Suppressor macrophage treated with lipopolysaccharide for 4 hours (primary cell): ENCODE results near the gene SIVA1.

Source experiments
- DNase-seq: peaks from one replicate; pipeline ENCODE4 v3.0.0-alpha.2; 2020

SIVA1 gene

GRCh38 chr14:104798300-104799243, 45.6 kb downstream of the SIVA1 start:
- no peak for DNase-seq

GRCh38 chr14:104799244-104800014, 46.5 kb downstream of the SIVA1 start:
- no peak for DNase-seq

DNA sequence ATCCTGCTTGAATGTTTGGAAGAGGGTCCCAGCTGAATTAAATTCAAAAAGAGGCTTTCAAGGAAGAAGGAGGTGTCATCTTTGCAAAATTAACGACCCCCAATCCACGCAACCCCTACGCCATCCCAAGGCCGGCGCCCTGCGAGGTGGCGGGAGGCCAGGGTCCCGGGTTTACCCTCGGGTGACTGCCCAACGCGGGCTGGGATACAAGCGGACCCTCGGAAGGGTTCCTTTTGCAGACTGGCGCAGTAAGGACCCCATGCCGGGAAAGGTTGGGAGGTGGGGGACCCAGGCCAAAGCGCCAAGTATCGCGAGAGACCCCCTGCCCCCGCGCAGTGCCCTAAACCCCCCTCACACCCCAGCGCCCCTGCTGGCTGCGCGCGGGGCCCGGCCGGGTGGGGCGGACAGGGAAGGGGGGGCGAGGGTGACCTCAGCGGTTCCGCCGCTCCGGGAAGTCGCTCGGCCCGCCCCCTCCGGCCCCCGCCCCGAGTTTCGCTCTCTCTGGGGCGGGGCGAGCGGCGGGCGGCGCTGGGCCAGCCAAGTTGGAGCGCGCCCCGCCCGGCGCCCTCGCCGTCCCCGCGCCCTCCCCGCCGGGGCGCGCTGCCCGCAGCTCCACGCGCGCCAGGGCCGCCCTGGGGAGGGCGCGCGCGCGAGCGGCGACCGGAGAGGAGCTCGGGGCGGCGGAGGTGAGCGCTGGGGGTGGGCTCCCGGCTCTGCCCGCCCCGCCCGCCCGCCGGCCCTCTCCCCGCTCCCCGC, 47.2 kb downstream of the SIVA1 start:
- peak; percentile 88 for DNase-seq

- peak; percentile 48 for DNase-seq
Observed at GRCh38 chr14:104800771-104801519, 48.0 kb downstream of the SIVA1 start, which contains the start of gene ZBTB42. ZBTB42 (plus strand) TSS chr14:104801101; CDS start chr14:104801198, 97 bp downstream.

DNA sequence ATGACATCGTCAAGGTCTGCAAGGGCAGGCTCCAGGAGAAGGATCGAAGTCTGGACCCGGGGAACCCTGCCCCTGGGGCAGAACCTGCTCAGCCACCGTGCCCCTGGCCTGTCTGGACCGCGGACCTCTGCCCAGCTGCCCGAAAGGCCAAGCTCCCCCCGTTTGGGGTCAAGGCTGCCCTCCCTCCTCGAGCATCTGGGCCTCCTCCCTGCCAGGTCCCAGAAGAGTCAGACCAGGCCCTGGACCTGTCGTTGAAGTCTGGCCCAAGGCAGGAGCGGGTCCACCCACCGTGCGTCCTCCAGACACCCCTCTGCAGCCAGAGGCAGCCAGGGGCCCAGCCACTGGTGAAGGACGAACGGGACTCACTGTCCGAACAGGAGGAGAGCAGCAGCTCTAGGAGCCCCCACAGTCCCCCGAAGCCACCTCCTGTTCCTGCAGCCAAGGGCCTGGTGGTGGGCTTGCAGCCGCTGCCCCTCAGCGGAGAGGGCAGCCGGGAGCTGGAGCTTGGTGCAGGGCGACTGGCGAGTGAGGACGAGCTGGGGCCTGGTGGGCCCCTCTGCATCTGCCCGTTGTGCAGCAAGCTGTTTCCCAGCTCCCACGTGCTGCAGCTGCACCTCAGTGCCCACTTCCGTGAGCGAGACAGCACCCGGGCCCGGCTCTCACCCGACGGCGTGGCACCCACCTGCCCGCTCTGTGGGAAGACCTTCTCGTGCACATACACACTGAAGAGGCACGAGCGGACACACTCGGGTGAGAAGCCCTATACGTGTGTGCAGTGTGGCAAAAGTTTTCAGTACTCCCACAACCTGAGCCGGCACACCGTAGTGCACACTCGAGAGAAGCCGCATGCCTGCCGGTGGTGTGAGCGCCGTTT, 48.8 kb downstream of the SIVA1 start:
- DNase-seq: no peak

- no peak for DNase-seq
Observed at GRCh38 chr14:104802394-104803184, 49.6 kb downstream of the SIVA1 start.

DNA sequence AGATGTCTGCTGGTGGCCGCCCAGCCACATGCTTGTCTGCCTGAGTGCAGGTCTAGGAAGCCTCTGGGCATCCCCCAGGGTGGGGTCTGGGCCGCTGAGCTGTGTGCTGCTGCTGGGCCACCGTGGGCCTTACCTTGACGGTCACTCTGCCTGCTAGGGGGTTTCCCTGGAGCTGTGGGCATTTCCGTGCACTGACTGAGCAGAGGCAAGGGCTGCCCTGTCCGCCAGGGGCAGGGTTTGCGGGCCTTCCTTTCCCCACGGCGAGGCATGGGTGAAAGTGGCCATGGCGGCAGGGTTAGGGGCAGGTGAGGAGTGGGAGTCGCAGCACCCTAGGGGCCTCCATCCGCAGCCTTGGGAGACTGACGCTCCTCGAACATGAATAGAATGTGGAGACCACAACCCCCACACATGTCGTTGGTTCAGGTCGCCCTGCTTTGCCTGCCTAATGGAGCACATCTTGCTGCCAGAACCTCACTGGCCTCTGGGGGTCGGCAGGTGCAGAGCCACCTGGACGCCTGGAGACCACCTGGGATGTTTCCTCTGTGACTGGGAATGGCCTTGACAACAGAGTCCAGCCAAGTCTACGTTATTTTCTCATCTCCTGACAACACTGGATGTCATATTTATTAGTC, 50.4 kb downstream of the SIVA1 start:
- no peak for DNase-seq

DNA sequence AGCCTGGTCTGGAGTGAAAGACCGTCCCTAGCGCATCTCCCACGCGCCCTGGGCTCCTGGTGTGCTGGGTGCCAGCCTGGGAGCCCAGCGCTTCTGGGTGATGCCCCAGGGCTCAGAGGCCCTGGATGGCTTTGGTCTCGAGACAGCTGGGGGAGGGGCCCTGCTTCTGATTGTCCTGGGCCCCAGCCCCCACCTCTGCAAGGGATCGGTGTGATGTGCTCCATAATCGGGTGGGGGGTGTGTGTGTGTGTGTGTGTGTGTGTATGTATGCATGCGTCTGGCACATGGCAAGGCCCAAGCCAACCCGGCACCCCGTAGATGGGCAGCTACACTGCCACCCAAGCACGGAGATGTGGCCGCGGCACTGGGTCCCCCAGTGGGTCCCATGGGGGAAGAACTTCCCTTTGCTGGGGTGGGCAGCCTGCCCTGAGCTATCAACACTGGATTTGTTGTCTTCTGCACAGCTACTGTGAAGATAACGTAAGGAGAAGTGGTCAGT, 51.0 kb downstream of the SIVA1 start:
- DNase-seq: no peak

GRCh38 chr14:104804481-104805325, 51.8 kb downstream of the SIVA1 start:
- no peak for DNase-seq

DNA sequence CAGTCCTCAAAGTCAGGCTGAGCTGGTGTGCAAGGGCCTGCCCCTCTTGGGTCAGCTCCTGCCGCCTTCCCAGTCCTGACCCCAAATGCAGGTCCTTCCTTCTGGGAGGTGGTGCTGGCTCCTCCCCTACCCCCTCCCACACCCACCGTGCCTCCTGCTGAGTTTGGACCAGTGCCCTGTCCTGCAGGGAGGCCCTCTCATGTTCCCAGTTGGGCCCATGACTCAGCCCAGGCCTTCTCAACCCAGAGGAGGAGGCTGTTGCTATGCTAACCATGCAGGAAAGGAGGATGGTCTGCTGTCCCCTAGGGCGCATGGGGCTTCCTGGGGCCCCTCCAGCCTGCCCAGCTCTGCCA, 52.4 kb downstream of the SIVA1 start:
- DNase-seq: peak; percentile 36

GRCh38 chr14:104805941-104806624, 53.1 kb downstream of the SIVA1 start:
- DNase-seq: no peak

DNA sequence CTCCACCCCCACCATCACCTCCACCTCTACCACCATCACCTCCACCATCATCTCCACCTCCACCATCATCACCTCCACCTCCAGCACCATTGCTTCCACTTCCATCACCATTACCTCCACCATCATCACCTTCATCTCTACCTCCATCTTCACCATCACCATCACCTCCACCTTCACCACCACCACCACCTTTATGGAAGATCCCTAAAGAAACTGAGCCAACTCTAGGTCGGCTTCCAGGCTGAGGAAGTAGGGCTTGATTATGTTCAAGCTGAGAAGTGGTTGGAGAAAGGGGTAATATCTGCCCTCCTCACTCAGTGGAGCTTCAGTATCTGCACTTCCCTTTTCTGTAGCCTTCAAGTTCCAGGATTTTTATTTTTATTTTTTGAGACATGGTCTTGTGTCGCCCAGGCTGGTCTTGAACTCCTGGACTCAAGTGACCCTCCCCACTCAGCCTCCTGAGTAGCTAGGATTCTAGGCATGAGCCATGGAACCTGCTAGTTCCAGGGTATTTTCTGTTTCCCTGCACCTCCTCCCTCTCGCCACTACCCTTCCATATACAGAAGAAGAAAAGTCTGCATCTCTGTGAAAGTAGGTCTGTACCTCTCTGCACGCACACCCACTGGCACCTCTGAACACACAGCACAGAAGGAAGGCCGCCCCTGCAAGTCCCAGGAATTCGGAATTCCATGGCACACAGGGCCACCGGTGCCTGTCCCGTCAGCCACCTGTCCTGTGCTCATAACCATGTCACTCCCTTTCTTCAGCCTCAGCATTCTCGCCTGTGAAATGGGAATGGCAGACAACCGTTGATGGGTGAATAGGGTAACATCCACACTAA, 53.9 kb downstream of the SIVA1 start:
- DNase-seq: no peak

DNA sequence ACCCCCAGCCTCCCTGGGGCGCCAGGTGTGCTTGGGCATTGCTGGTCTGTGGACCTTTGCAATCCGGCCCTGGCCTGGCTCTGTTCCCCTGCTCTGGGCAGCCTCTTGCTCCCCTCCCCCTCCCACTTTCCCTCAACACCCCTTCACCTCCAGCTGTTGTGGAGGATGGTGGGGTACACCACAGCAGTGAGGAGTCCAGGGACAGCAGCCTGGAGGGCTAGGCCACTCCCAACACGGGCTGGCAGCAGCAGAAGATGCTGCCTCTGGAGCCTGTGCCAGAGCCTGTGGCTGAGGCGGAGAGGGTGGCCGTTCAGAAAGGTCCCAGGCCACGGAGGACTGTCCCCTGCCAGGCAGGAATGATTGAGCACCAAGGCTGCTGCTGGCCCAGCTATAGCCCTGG, 55.5 kb downstream of the SIVA1 start:
- no peak for DNase-seq
